Sigmoid colon (tissue), 4 donors: ENCODE data around the gene CDC27.

Experiments
- CTCF ChIP-seq, 4 experiments: fragments of 450-650 bp in 3 of 4; fragments of 200-600 bp in 1 of 4; IDR thresholded peaks; one replicate each; pipeline ENCODE4 v1.5.1; 2016 to 2019; ENCODE audit warnings: antibody characterized with exemption in 4 of 4, mild to moderate bottlenecking in 3 of 4, moderate library complexity in 2 of 4
- EP300 ChIP-seq, 4 donors: sonication (generic); formaldehyde crosslinking; IDR thresholded peaks; one replicate each; pipeline ENCODE4 v1.6.1; 2017; ENCODE audit warnings: antibody characterized with exemption in 4 of 4
- POLR2A ChIP-seq, 2 donors: fragments of 450-650 bp; IDR thresholded peaks; one replicate each; pipeline ENCODE4 v1.6.1; 2016; ENCODE audit warnings: antibody characterized with exemption in 2 of 2, mild to moderate bottlenecking in 2 of 2, moderate library complexity in 2 of 2
- POLR2AphosphoS5 ChIP-seq, 4 donors: sonication (generic); formaldehyde crosslinking; IDR thresholded peaks; one replicate each; pipeline ENCODE4 v1.6.1; 2017; ENCODE audit warnings: antibody characterized with exemption in 4 of 4

DNA sequence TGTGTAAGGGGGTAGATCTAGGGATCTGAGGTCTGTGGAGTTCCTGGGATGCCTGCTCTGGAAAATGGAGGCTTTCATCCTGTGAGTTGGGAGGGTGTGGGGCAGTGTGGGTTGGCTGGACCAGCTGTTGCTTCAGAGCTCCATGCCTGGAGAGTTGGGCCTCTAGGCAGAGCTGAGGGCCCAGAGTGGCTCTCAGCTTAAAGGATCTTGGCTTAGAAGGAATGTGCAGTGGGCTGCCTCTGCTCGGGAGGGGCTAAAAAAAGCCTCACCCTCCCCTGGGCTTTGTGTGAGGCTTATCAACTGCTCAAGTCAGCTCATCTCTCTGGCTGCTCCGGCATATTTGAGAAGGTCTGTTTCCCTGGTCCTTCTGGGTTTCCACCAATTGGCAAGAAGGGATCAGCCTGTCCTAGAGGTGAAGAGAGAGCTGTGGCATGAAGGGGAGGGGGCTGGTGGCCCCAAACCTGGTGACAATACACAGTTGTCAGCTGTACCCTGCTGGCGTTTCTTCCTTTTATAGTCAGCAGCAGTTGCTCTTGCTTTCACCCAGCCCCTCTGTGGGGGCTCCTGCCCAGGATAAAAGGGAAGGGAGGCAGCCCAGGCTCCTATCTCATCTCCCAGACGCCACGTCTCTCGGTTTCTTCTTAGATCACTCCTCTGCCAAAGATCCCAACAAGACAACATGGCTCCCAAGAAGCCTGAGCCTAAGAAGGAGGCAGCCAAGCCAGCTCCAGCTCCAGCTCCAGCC, 19.8 kb upstream of the CDC27 start, which contains the start of gene MYL4:
- TF ChIP-seq CTCF (IDR thresholded peaks at IDR 0.05), result no peak
- no peak for TF ChIP-seq POLR2A (IDR thresholded peaks at IDR 0.05)
- TF ChIP-seq EP300 (IDR thresholded peaks at IDR 0.05), result no peak
- TF ChIP-seq POLR2AphosphoS5 (IDR thresholded peaks at IDR 0.05), result no peak
